Fibroblast of the aortic adventitia (primary cell): ENCODE data around the gene ACOT12. TPM values are rescaled to one million over a fixed set of nuclear protein-coding genes. Genes with fewer than 3 reads are reported as not detected.

Experiments
- DNase-seq: peaks from one replicate; pipeline ENCODE4 v3.0.0-alpha.2; 2010; ENCODE audit warnings: low read depth
- H3K4me3 ChIP-seq: 2 replicates; pipeline ENCODE4 v1.5.1; 2011; ENCODE audit warnings: low read depth, mild to moderate bottlenecking, control low read depth, low read length, moderate library complexity
- total RNA-seq: library from RNA; depleted of rRNA; stranded (reverse); fragments of >200 nt; gene quantifications from 2 replicates; pipeline ENCODE4 v1.2.3, GENCODE V29; 2012; ENCODE audit warnings: low replicate concordance
- TF ChIP-seq, protein P1 (sequence below): IDR thresholded peaks from 2 replicates; pipeline ENCODE4 v1.5.1; 2011; ENCODE audit warnings: mild to moderate bottlenecking, low read length, control low read depth, inconsistent platforms; ENCODE audit not compliant: insufficient read depth

ACOT12 gene
- total RNA-seq, 1 donor: 0.27 TPM

DNA sequence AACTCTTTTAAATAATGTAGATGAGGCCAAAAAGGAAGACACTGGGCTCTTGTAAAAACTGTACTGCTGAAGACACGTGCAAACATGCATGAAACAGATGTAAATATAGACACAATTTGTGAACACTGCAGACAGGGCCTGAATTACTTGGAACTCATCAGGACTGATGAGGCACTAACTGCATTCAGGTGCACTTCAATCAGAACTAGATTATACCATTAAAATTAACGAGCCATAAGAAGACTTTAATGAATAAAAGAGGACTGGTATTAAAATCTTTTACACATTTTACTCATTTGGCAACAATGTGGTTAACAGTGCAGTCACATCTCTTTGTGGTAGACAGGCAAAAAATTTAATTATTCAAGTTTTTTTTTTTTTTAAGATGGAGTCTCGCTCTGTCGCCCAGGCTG is 105.9 kb downstream of the ACOT12 start:
- DNase-seq: no peak
- H3K4me3 ChIP-seq: no peak overlapping the region
- TF ChIP-seq, protein P1, sequence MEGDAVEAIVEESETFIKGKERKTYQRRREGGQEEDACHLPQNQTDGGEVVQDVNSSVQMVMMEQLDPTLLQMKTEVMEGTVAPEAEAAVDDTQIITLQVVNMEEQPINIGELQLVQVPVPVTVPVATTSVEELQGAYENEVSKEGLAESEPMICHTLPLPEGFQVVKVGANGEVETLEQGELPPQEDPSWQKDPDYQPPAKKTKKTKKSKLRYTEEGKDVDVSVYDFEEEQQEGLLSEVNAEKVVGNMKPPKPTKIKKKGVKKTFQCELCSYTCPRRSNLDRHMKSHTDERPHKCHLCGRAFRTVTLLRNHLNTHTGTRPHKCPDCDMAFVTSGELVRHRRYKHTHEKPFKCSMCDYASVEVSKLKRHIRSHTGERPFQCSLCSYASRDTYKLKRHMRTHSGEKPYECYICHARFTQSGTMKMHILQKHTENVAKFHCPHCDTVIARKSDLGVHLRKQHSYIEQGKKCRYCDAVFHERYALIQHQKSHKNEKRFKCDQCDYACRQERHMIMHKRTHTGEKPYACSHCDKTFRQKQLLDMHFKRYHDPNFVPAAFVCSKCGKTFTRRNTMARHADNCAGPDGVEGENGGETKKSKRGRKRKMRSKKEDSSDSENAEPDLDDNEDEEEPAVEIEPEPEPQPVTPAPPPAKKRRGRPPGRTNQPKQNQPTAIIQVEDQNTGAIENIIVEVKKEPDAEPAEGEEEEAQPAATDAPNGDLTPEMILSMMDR: no peak

DNA sequence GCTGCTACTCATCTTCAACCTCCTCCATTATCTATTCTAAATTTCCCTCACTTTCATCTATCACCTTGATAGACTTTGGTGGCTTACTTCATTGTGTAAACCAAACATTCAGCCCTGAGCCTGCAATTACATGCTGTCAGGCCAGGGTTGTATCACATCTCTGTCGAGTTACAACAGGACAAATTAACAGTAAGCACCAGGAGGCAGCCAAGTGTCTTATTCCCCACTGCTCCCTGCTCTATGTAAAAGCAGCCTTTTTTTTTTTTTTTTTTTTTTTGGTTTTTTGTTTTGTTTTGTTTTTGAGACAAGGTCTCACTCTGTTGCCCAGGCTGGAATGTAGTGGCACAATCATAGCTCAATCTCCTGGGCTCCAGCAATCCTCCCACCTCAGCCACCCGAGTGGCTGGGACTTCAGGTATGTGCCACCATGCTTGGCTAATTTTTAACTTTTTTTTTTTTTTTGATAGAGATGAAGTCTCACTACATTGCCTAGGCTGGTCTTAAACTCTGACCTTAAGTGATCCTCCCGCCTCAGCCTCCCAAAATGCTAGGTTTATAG is 107.8 kb downstream of the ACOT12 start:
- TF ChIP-seq, protein P1: no peak
- no peak overlapping the region for H3K4me3 ChIP-seq
- DNase-seq: no peak

DNA sequence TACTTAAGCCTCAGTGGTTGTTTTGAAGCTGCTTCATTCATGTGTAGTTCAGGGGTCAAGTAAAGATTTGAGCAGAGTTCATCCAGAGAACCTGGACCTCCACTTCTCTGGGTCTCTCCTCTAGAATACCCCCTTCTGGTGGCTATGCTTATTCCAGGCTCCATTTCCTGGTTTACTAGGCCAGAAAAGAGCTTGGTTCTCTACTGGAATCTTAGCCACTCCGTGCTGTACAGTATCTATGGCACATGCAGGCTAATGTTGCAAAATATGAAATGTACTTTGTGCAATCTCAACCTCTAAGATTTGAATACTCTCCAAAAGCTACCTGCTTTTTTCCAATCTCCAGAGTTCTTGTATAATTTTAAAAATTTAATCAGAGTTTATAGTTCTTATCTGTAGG is 110.0 kb downstream of the ACOT12 start:
- H3K4me3 ChIP-seq: no peak overlapping the region
- TF ChIP-seq, protein P1: no peak
- no peak for DNase-seq

Other genes with a start within 250 kb of the ACOT12 start
- gene CKMT2, start 160.8 kb downstream of the ACOT12 start, total RNA-seq: 1.4 TPM in 1 of 2 replicates, not detected in the other
- gene ZCCHC9, start 92.5 kb downstream of the ACOT12 start, total RNA-seq: 26.5 and 30.8 TPM in 2 replicates